Lower lobe of right lung (tissue), 2 donors: Measurements from ENCODE around the gene ZNF513. TPM values are rescaled to one million over a fixed set of nuclear protein-coding genes. Genes with fewer than 3 reads are reported as not detected.

Experiments
- ATAC-seq, 2 donors: fragments of 200-7000 bp; cut with Tn5 transposase; one replicate each; pipeline ENCODE4 v1.9.1; 2020 to 2022; ENCODE audit warnings: mild to moderate bottlenecking in 2 of 2, moderate library complexity in 2 of 2
- DNase-seq: peaks from one replicate; pipeline ENCODE4 v3.0.0-alpha.2; 2020
- H3K27ac ChIP-seq: fragments of 200-600 bp; one replicate; pipeline ENCODE4 v1.8.0; 2022
- H3K27me3 ChIP-seq: fragments of 200-600 bp; one replicate; pipeline ENCODE4 v1.8.0; 2022; ENCODE audit warnings: low read depth
- H3K36me3 ChIP-seq: fragments of 200-600 bp; one replicate; pipeline ENCODE4 v1.8.0; 2022; ENCODE audit warnings: mild to moderate bottlenecking
- H3K4me1 ChIP-seq: fragments of 200-600 bp; one replicate; pipeline ENCODE4 v1.8.0; 2022
- H3K4me3 ChIP-seq: fragments of 200-600 bp; one replicate; pipeline ENCODE4 v1.8.0; 2022; ENCODE audit warnings: mild to moderate bottlenecking
- H3K9me3 ChIP-seq: fragments of 200-600 bp; one replicate; pipeline ENCODE4 v1.8.0; 2022
- CTCF ChIP-seq: fragments of 200-600 bp; IDR thresholded peaks from one replicate; pipeline ENCODE4 v1.8.0; 2022; ENCODE audit warnings: antibody characterized with exemption, mild to moderate bottlenecking
- intact Hi-C: fragments of 100-400 bp; cut with DNase I; formaldehyde crosslinking; loops from one replicate; pipeline ENCODE4 v1.11.0; 2022
- total RNA-seq: library from RNA; stranded (reverse); fragmentation: NEBNext Ultra II Directional; extraction: Animal tissue kit (Norgen Biotek cat#: 25700); gene quantifications from one replicate; pipeline ENCODE4 v1.2.1, GENCODE V29; 2021
- donor health status: DM: no; HTN: yes; CAD: no; lungs with severe emphysema.

The ZNF513 gene
- total RNA-seq, 1 donor from 2014 or later: 13.9 TPM

- Histone ChIP-seq H3K36me3 (peaks cover 68% of the 10 kb centered on the region), H3K27ac (peak overlapping the region; percentile 89), H3K27me3 (no peaks in the 10 kb centered on the region), H3K9me3 (no peaks in the 10 kb centered on the region), H3K4me3 (peak overlapping the region; percentile 96), H3K4me1 (peaks cover 37% of the 10 kb centered on the region)
- TF ChIP-seq CTCF: no peak
- DNase-seq (no peak), ATAC-seq (peak; percentile 43 to 59)
- intact Hi-C loops: no loop called here
These were observed 11.0 kb downstream of the ZNF513 start for GRCh38 chr2:27369471-27370025.

GRCh38 chr2:27363933-27364332, 16.6 kb downstream of the ZNF513 start:
- H3K9me3 ChIP-seq: no peaks in the 10 kb centered on the region
- TF ChIP-seq CTCF: no peak
- no peak overlapping the region for H3K27ac ChIP-seq
- intact Hi-C loops: no loop called here
- no peaks in the 10 kb centered on the region for H3K27me3 ChIP-seq
- no peak for DNase-seq
- H3K4me1 ChIP-seq: peaks cover 6% of the 10 kb centered on the region
- no peak for ATAC-seq
- no peak overlapping the region for H3K4me3 ChIP-seq
- H3K36me3 ChIP-seq: peaks cover 55% of the 10 kb centered on the region

GRCh38 chr2:27362678-27363420, 17.7 kb downstream of the ZNF513 start:
- no peaks in the 10 kb centered on the region for H3K9me3 ChIP-seq
- no peaks in the 10 kb centered on the region for H3K27me3 ChIP-seq
- DNase-seq: no peak
- ATAC-seq: no peak
- intact Hi-C loops: no loop called here
- no peak overlapping the region for H3K4me3 ChIP-seq
- H3K27ac ChIP-seq: no peak overlapping the region
- TF ChIP-seq CTCF: no peak
- H3K36me3 ChIP-seq: peaks cover 44% of the 10 kb centered on the region
- H3K4me1 ChIP-seq: peaks cover 7% of the 10 kb centered on the region

- Histone ChIP-seq H3K36me3 (no peaks in the 10 kb centered on the region), H3K4me3 (peak within 1 kb of the TSS; percentile 99), H3K4me1 (peaks cover 43% of the 10 kb centered on the region), H3K9me3 (no peaks in the 10 kb centered on the region), H3K27ac (peak within 1 kb of the TSS; percentile 95), H3K27me3 (no peaks in the 10 kb centered on the region)
- ATAC-seq (peak; percentile 98 to 99), DNase-seq (peak; percentile 96)
- intact Hi-C loops: no loop called here
- TF ChIP-seq CTCF: peak; percentile 11
These were observed 24.0 kb downstream of the ZNF513 start, which contains the start of gene GTF3C2 for GRCh38 chr2:27356382-27357181. Gene GTF3C2 (minus strand): TSS chr2:27356764. CDS start chr2:27343554, 13,210 bp downstream.

- no peak for TF ChIP-seq CTCF
- intact Hi-C loops: no loop called here
- H3K27me3 ChIP-seq: no peaks in the 10 kb centered on the region
- peak overlapping the region; percentile 99 for H3K4me3 ChIP-seq
- H3K36me3 ChIP-seq: no peaks in the 10 kb centered on the region
- H3K4me1 ChIP-seq: peaks cover 43% of the 10 kb centered on the region
- peak overlapping the region; percentile 95 for H3K27ac ChIP-seq
- H3K9me3 ChIP-seq: no peaks in the 10 kb centered on the region
- peak; percentile 54 to 57 for ATAC-seq
- peak; percentile 78 for DNase-seq
These were observed 24.5 kb downstream of the ZNF513 start for GRCh38 chr2:27356056-27356381.
